ENCODE measurements around the gene DNAI2. TPM values are rescaled to one million over a fixed set of nuclear protein-coding genes. Genes with fewer than 3 reads are reported as not detected.

Gene DNAI2
- total and polyA plus RNA-seq, 2 donors from 2014 or later, result 0.22 TPM; not detected in 1

DNA sequence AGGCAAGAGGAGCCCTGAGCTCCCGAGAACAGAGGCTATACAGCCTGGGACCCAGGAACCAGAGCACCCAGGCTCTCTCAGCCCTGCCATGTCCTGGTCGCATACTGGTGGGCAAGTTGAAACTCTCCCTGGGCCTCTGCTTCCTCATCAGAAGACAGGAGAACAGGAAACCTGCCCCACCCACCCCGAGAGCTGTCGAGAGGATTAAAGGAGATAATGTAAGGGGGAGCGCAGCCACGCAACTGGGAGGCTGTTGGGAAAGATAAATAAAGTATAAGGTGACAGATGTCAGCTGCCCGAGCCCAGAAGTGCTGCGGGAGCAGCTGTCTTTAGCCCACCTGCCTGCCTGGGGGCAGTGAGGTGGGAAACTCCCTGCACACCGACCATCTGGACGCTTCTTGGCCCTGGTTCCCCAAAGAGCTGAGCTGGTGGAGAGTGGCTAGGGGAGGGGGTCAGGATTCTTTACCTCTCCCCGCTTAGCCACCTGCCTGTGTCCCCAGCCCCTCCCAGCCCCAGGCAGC, 58.8 kb downstream of the DNAI2 start:
- Histone ChIP-seq H3K4me1 (ENCODE audit: control insufficient read depth in 2 of 3, insufficient read depth in 2 of 3, low read depth in 1 of 3, low read length in 3 of 3) (no peaks in the 10 kb centered on the region), H3K4me3 (ENCODE audit: low read length in 3 of 3) (no peak overlapping the region), H3K36me3 (ENCODE audit: control insufficient read depth in 2 of 3, insufficient read depth in 3 of 3, low read length in 3 of 3) (no peaks in the 10 kb centered on the region), H3K9ac (ENCODE audit: low read length in 3 of 3) (no peak overlapping the region), H3K27me3 (ENCODE audit: control insufficient read depth, insufficient read depth, low read length) (no peaks in the 10 kb centered on the region), H3K9me3 (ENCODE audit: control insufficient read depth in 2 of 3, insufficient read depth in 1 of 3, low read length in 3 of 3) (peaks cover 0 to 4% (median 0%) of the 10 kb centered on the region in 3 donors), H3K27ac (ENCODE audit: low read depth in 2 of 2, low read length in 2 of 2) (no peak overlapping the region)
- peak in 3 of 5 donors; percentile 58 to 73 (median 72) for DNase-seq
- FAIRE-seq, result no peak
- TF ChIP-seq, protein P1, sequence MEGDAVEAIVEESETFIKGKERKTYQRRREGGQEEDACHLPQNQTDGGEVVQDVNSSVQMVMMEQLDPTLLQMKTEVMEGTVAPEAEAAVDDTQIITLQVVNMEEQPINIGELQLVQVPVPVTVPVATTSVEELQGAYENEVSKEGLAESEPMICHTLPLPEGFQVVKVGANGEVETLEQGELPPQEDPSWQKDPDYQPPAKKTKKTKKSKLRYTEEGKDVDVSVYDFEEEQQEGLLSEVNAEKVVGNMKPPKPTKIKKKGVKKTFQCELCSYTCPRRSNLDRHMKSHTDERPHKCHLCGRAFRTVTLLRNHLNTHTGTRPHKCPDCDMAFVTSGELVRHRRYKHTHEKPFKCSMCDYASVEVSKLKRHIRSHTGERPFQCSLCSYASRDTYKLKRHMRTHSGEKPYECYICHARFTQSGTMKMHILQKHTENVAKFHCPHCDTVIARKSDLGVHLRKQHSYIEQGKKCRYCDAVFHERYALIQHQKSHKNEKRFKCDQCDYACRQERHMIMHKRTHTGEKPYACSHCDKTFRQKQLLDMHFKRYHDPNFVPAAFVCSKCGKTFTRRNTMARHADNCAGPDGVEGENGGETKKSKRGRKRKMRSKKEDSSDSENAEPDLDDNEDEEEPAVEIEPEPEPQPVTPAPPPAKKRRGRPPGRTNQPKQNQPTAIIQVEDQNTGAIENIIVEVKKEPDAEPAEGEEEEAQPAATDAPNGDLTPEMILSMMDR (IDR thresholded peaks at IDR 0.05; ENCODE audit: borderline replicate concordance, extremely low read depth, insufficient read depth), result no peak
- intact Hi-C loops (cut with DNase I), result no loop called here

DNA sequence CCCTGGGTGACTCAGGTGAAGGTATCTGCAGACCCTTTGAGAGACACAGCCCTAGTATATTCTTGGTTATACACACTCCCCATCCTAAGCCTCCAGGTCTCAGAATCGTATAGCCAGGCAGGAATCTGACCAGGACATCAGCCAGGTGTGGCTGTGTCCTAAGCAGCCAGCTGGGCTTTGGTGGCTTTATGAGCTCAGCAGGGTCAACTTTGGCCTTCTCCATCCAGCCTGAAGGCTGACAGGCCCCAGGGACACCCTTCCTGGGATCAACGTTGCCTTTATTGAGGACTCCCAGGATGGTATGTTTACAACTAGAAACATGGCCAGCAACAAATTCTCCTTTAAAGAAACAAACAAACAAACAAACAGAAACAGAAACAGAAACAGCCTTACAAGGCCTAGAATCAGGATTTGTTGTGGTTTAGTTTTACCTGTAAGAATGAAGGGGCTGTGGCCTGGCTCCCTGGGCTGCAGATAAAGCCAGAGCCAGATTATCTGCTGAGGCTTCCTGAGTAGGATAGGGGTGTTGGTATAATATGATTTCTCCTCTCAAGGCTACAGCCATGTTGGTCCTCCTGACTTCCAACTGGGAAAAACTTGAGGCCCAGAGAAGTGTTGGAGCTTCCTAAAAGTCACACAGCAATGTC, 60.5 kb downstream of the DNAI2 start:
- Histone ChIP-seq H3K36me3 (ENCODE audit: control insufficient read depth in 2 of 3, insufficient read depth in 3 of 3, low read length in 3 of 3) (no peaks in the 10 kb centered on the region), H3K27me3 (ENCODE audit: control insufficient read depth, insufficient read depth, low read length) (no peaks in the 10 kb centered on the region), H3K27ac (ENCODE audit: low read depth in 2 of 2, low read length in 2 of 2) (no peak overlapping the region), H3K9ac (ENCODE audit: low read length in 3 of 3) (no peak overlapping the region), H3K4me1 (ENCODE audit: control insufficient read depth in 2 of 3, insufficient read depth in 2 of 3, low read depth in 1 of 3, low read length in 3 of 3) (no peaks in the 10 kb centered on the region), H3K4me3 (ENCODE audit: low read length in 3 of 3) (no peak overlapping the region), H3K9me3 (ENCODE audit: control insufficient read depth in 2 of 3, insufficient read depth in 1 of 3, low read length in 3 of 3) (peaks cover 0 to 4% (median 0%) of the 10 kb centered on the region in 3 donors)
- TF ChIP-seq, protein P1 (IDR thresholded peaks at IDR 0.05; ENCODE audit: borderline replicate concordance, extremely low read depth, insufficient read depth), result no peak
- FAIRE-seq (no peak), DNase-seq (no peak)
- intact Hi-C loops (cut with DNase I), result no loop called here

- FAIRE-seq, result no peak
- intact Hi-C loops (cut with DNase I), result no loop called here
- DNase-seq, result no peak
These were observed 61.6 kb downstream of the DNAI2 start for GRCh38 chr17:74335529-74336062.

More at GRCh38 chr17:74335529-74336062, 61.6 kb downstream of the DNAI2 start:
- TF ChIP-seq, protein P1 (IDR thresholded peaks at IDR 0.05; ENCODE audit: borderline replicate concordance, extremely low read depth, insufficient read depth), result no peak
- no peak overlapping the region for H3K27ac ChIP-seq (ENCODE audit: low read depth in 2 of 2, low read length in 2 of 2)
- no peaks in the 10 kb centered on the region for H3K27me3 ChIP-seq (ENCODE audit: control insufficient read depth, insufficient read depth, low read length)
- no peak overlapping the region for H3K4me3 ChIP-seq (ENCODE audit: low read length in 3 of 3)
- no peaks in the 10 kb centered on the region for H3K4me1 ChIP-seq (ENCODE audit: control insufficient read depth in 2 of 3, insufficient read depth in 2 of 3, low read depth in 1 of 3, low read length in 3 of 3)
- no peak overlapping the region for H3K9ac ChIP-seq (ENCODE audit: low read length in 3 of 3)
- H3K9me3 ChIP-seq (ENCODE audit: control insufficient read depth in 2 of 3, insufficient read depth in 1 of 3, low read length in 3 of 3), result peaks cover 0 to 4% (median 0%) of the 10 kb centered on the region in 3 donors
- no peaks in the 10 kb centered on the region for H3K36me3 ChIP-seq (ENCODE audit: control insufficient read depth in 2 of 3, insufficient read depth in 3 of 3, low read length in 3 of 3)

Measured in kidney (tissue), 14 donors.